H1 (cell line): Measurements from ENCODE around the gene FCRL6. TPM values are rescaled to one million over a fixed set of nuclear protein-coding genes. Genes with fewer than 3 reads are reported as not detected.

Experiments
- ASH2L ChIP-seq: fragments of 200-600, 300-600 bp; sonication (generic); IDR thresholded peaks from one replicate; pipeline ENCODE4 v1.7.1; 2017; ENCODE audit warnings: low read length
- CEBPB ChIP-seq: IDR thresholded peaks from 2 replicates; pipeline ENCODE4 v1.6.1; 2012; ENCODE audit warnings: low read depth, low read length
- CTCF ChIP-seq, 3 experiments: IDR thresholded peaks; 1 replicate in 2 of 3; 2 replicates in 1 of 3; pipeline versions ENCODE4 v1.5.1 to v1.6.1; 2011; ENCODE audit warnings: low read length in 3 of 3, mild to moderate bottlenecking in 3 of 3, inconsistent platforms in 2 of 3, low read depth in 1 of 3, moderate library complexity in 1 of 3; ENCODE audit not compliant: insufficient read depth in 1 of 3; ENCODE audit errors: control extremely low read depth in 1 of 3
- EP300 ChIP-seq, 2 experiments: IDR thresholded peaks; 1 replicate in 1 of 2; 2 replicates in 1 of 2; pipeline ENCODE4 v1.6.1; 2011 to 2012; ENCODE audit warnings: low read depth in 2 of 2, low read length in 2 of 2, mild to moderate bottlenecking in 2 of 2, borderline replicate concordance in 1 of 2, inconsistent platforms in 1 of 2, moderate library complexity in 1 of 2
- HDAC2 ChIP-seq, 2 experiments: fragments of 300-600 bp in 1 of 2; sonication (generic) in 1 of 2; IDR thresholded peaks; 2 replicates each; pipeline ENCODE4 v1.6.1; 2011 to 2012; ENCODE audit warnings: low read depth in 2 of 2, low read length in 2 of 2, mild to moderate bottlenecking in 2 of 2, moderate library complexity in 2 of 2, borderline replicate concordance in 1 of 2, inconsistent platforms in 1 of 2
- MAX ChIP-seq: IDR thresholded peaks from 2 replicates; pipeline ENCODE4 v1.6.1; 2012; ENCODE audit warnings: inconsistent platforms
- NANOG ChIP-seq: IDR thresholded peaks from 2 replicates; pipeline ENCODE4 v1.6.1; 2011; ENCODE audit warnings: low read length, low read depth, mild to moderate bottlenecking, inconsistent platforms; ENCODE audit not compliant: insufficient read depth, poor library complexity, severe bottlenecking
- PHF8 ChIP-seq: fragments of 200-600 bp; sonication (generic); conservative IDR thresholded peaks from 2 replicates; pipeline ENCODE4 v1.7.1; 2012; ENCODE audit warnings: low read depth, mild to moderate bottlenecking, inconsistent platforms, low read length, moderate library complexity
- POLR2A ChIP-seq, 2 experiments: IDR thresholded peaks; 1 replicate in 1 of 2; 2 replicates in 1 of 2; pipeline ENCODE4 v1.6.1; 2011; ENCODE audit warnings: low read depth in 2 of 2, low read length in 2 of 2, mild to moderate bottlenecking in 2 of 2; ENCODE audit errors: control extremely low read depth in 1 of 2
- POLR2AphosphoS5 ChIP-seq: IDR thresholded peaks from 2 replicates; pipeline ENCODE4 v1.6.1; 2011; ENCODE audit warnings: low read depth, low read length
- POU5F1 ChIP-seq: IDR thresholded peaks from 2 replicates; pipeline ENCODE4 v1.6.1; 2011; ENCODE audit warnings: low read depth, mild to moderate bottlenecking, low read length, moderate library complexity
- RBBP5 ChIP-seq: IDR thresholded peaks from 2 replicates; pipeline ENCODE4 v1.7.1; 2012; ENCODE audit warnings: low read depth, mild to moderate bottlenecking, inconsistent platforms, low read length, moderate library complexity, borderline replicate concordance
- RFX5 ChIP-seq: IDR thresholded peaks from 2 replicates; pipeline ENCODE4 v1.6.1; 2011; ENCODE audit warnings: low read depth, low read length, improper control_type of control experiment, borderline replicate concordance
- SIN3A ChIP-seq, 2 experiments: IDR thresholded peaks in 1 of 2; conservative IDR thresholded peaks in 1 of 2; 2 replicates each; pipeline ENCODE4 v1.6.1; 2011 to 2012; ENCODE audit warnings: low read length in 2 of 2, improper control_type of control experiment in 1 of 2, low read depth in 1 of 2, mild to moderate bottlenecking in 1 of 2
- SIRT6 ChIP-seq: IDR thresholded peaks from one replicate; pipeline ENCODE4 v1.7.1; 2012; ENCODE audit warnings: low read length, inconsistent platforms
- SP1 ChIP-seq: IDR thresholded peaks from 2 replicates; pipeline ENCODE4 v1.6.1; 2011; ENCODE audit warnings: low read depth, low read length
- SP4 ChIP-seq: IDR thresholded peaks from 2 replicates; pipeline ENCODE4 v1.6.1; 2012; ENCODE audit warnings: low read length, inconsistent platforms
- SUZ12 ChIP-seq: fragments of 200-600 bp; sonication (generic); IDR thresholded peaks from 2 replicates; pipeline ENCODE4 v1.6.1; 2012; ENCODE audit warnings: mild to moderate bottlenecking, inconsistent platforms, low read length, moderate library complexity, mixed read lengths
- TAF1 ChIP-seq: IDR thresholded peaks from 2 replicates; pipeline ENCODE4 v1.6.1; 2011; ENCODE audit warnings: mild to moderate bottlenecking, low read depth, low read length
- ZNF274 ChIP-seq: IDR thresholded peaks from 2 replicates; pipeline ENCODE4 v1.7.0; 2012; ENCODE audit warnings: low read length, borderline replicate concordance; ENCODE audit errors: extremely low read depth
- polyA plus RNA-seq, 7 experiments: library from polyadenylated mRNA; depleted of rRNA in 3 of 7; stranded (reverse) in 5 of 7; unstranded in 2 of 7; fragments of >200 nt in 5 of 7; fragments of 200-250 nt in 2 of 7; gene quantifications; 1 replicate in 5 of 7; 2 replicates in 1 of 7; 4 replicates in 1 of 7; pipeline versions ENCODE4 v1.2.1 to v1.2.3, GENCODE V29; 2011 to 2013; ENCODE audit warnings: missing spikeins in 2 of 7, mixed read lengths in 2 of 7
- total RNA-seq: library from RNA; stranded (reverse); fragmentation: NEBNext Ultra II Directional; extraction: Animal tissue kit (Norgen Biotek cat#: 25700); gene quantifications from 2 replicates; pipeline ENCODE4 v1.2.1, GENCODE V29; 2021

FCRL6 gene
- total and polyA plus RNA-seq, 2 of the 8 experiments (the other 6 are each of a cell fraction or from before 2014, with no cell fraction given) = not detected

GRCh38 chr1:159780583-159781582, 21.3 kb upstream of the FCRL6 start, which contains the start of gene DUSP23 (continued):
- TF ChIP-seq CTCF (IDR thresholded peaks at IDR 0.05; ENCODE audit: control extremely low read depth in 1 of 3, insufficient read depth in 1 of 3, low read depth in 1 of 3, low read length in 3 of 3) (peak; percentile 96 to 98 (median 97)), RFX5 (no peak), ASH2L (peak; percentile 86), CEBPB (peak; percentile 94), TAF1 (peak; percentile 71), PHF8 (peak; percentile 81), HDAC2 (IDR thresholded peaks at IDR 0.05; ENCODE audit: borderline replicate concordance in 1 of 2, low read depth in 2 of 2, low read length in 2 of 2) (peak in 1 of 2 experiments; percentile 55; a peak in 1 of 4 replicates), POLR2A (IDR thresholded peaks at IDR 0.05; ENCODE audit: control extremely low read depth in 1 of 2, low read depth in 2 of 2, low read length in 2 of 2) (peak in 1 of 2 experiments; percentile 47; a peak in 1 of 3 replicates), EP300 (IDR thresholded peaks at IDR 0.05; ENCODE audit: borderline replicate concordance in 1 of 2, low read depth in 2 of 2, low read length in 2 of 2) (no peak), ZNF274 (no peak), RBBP5 (no peak; the same call in 1 of the 2 replicates), SIN3A (conservative IDR thresholded peaks at IDR 0.05 in 1 of 2, IDR thresholded peaks at IDR 0.05 in 1 of 2; ENCODE audit: low read depth in 1 of 2, low read length in 2 of 2) (peak; percentile 51 to 67; a peak in 2 of 4 replicates), SIRT6 (no peak), SP4 (0 out of 2 replicates have a peak, but pooled peaks have one; percentile 18), MAX (peak; percentile 96), SUZ12 (no peak), POU5F1 (no peak), SP1 (peak; percentile 93), POLR2AphosphoS5 (peak; percentile 84; the same call in 1 of the 2 replicates), NANOG (peak; percentile 10)
